NB4 (cell line): ENCODE data around the gene RAC2.

Experiments used
- DNase-seq: peaks from one replicate; pipeline ENCODE4 v3.0.0; 2010; ENCODE audit warnings: low read depth
- H3K4me3 ChIP-seq: one replicate; pipeline ENCODE4 v1.5.1; 2011; ENCODE audit warnings: mild to moderate bottlenecking, low read depth, low read length, moderate library complexity
- CTCF ChIP-seq: IDR thresholded peaks from one replicate; pipeline ENCODE4 v1.5.1; 2012; ENCODE audit warnings: low read depth, low read length
- MYC ChIP-seq: IDR thresholded peaks from 2 replicates; pipeline ENCODE4 v1.6.1; 2011; ENCODE audit warnings: low read depth, low read length
- POLR2A ChIP-seq: IDR thresholded peaks from 2 replicates; pipeline ENCODE4 v1.6.1; 2011; ENCODE audit warnings: mild to moderate bottlenecking; ENCODE audit not compliant: insufficient read length; ENCODE audit errors: extremely low read depth
- TF ChIP-seq, protein P1 (sequence below): IDR thresholded peaks from 2 replicates; pipeline ENCODE4 v1.6.1; 2011; ENCODE audit warnings: low read depth, low read length

Gene RAC2

GRCh38 chr22:37284126-37284804 is 40.2 kb upstream of the RAC2 start:
- peak; percentile 44 for DNase-seq
- TF ChIP-seq, protein P1, sequence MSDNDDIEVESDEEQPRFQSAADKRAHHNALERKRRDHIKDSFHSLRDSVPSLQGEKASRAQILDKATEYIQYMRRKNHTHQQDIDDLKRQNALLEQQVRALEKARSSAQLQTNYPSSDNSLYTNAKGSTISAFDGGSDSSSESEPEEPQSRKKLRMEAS, result no peak
- TF ChIP-seq POLR2A (no peak), CTCF (no peak), MYC (no peak)

DNA sequence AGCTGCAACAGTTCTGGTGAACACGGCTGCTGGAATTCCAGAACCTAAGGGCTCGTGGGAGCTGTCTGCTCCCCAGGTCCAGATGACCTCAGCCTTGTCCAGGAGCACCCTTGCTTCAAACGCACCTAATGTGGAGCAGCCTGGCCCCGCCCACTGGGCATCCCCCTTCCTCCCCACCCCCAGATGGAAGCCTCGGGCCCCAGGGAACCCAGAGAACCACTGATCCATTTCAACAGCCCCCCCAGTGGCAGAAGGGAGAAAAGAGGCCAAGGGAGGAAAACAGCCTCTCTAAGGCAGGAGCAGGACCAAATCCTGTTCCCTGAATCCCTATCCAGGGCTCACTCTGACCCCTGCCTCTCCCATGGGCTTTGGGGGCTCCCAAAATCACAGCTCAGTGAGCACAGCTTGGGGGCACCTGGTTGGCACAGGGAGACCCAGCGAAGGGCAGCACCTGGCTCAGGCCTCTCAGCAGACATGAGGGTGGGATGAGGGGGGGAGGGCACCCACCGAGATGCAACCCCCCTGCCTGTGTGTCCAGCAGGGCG is 39.4 kb upstream of the RAC2 start:
- no peak for TF ChIP-seq MYC
- no peak for TF ChIP-seq POLR2A
- no peak for TF ChIP-seq CTCF
- TF ChIP-seq, protein P1, result no peak
- no peak for DNase-seq
- peak overlapping the region; percentile 34 for H3K4me3 ChIP-seq

More at GRCh38 chr22:37284126-37284804, 40.2 kb upstream of the RAC2 start:
- peak overlapping the region; percentile 19 for H3K4me3 ChIP-seq

DNA sequence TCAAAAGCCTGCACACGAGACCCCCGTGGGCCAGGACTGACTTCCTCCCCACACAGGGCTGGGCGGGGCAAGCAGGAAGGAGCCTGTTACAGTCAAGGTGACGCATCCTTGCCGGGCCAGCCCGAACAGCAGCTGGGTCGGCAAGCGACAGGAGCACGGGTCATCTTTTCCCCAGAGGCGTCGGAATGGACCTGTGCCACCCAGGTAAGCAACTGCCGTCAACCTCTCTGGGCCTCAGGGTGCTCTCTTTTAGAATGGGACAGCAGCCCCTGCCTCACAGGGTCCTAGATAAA is 38.3 kb upstream of the RAC2 start, which contains the start of gene CYTH4:
TSS of gene CYTH4 (plus strand) at position 124 of the 293 bp plus-strand sequence. CDS start at position 186, 62 bp downstream.
- peak; percentile 70 for DNase-seq
- no peak for TF ChIP-seq MYC
- TF ChIP-seq POLR2A, result no peak
- no peak for TF ChIP-seq CTCF
- TF ChIP-seq, protein P1, result no peak
- H3K4me3 ChIP-seq, result peak within 1 kb of the TSS; percentile 34

GRCh38 chr22:37281646-37282384 is 37.7 kb upstream of the RAC2 start:
- TF ChIP-seq, protein P1, result no peak
- no peak for TF ChIP-seq POLR2A
- no peak for TF ChIP-seq MYC
- TF ChIP-seq CTCF, result no peak
- no peak for DNase-seq
- no peak overlapping the region for H3K4me3 ChIP-seq

GRCh38 chr22:37281195-37281594 is 37.1 kb upstream of the RAC2 start:
- DNase-seq, result no peak
- H3K4me3 ChIP-seq, result no peak overlapping the region
- TF ChIP-seq MYC, result no peak
- TF ChIP-seq POLR2A, result no peak
- no peak for TF ChIP-seq CTCF
- TF ChIP-seq, protein P1, result no peak
